IMR-90 (cell line): Measurements from ENCODE around the gene AFG1L. TPM values are rescaled to one million over a fixed set of nuclear protein-coding genes. Genes with fewer than 3 reads are reported as not detected.

Experiments
- ATAC-seq: fragments of 200-7000 bp; cut with Tn5 transposase; 2 replicates; pipeline ENCODE4 v1.9.1; 2020; ENCODE audit warnings: low read depth, mild to moderate bottlenecking, moderate library complexity
- BruUV-seq: library from RNA; stranded (reverse); fragments of 400-500 nt; replicated peaks from 2 replicates; lab custom pipeline; 2021; lab: Mats Ljungman, UMichigan
- CTCF ChIA-PET: fragments of 300-600 bp; formaldehyde crosslinking; extraction: SDS; loops from one replicate; lab custom pipeline; 2021; ENCODE audit warnings: antibody characterized with exemption; lab: Yijun Ruan, JAX
- POLR2A ChIA-PET: fragments of 300-600 bp; sonication (Branson Sonifier 250); formaldehyde crosslinking; loops from one replicate; lab custom pipeline; 2022; ENCODE audit warnings: antibody characterized with exemption; ENCODE audit not compliant: unreplicated experiment; lab: Charles Lee
- DNase-seq: peaks from one replicate; pipeline ENCODE4 v3.0.0; 2013
- H2AFZ ChIP-seq: replicated peaks from 2 replicates; pipeline ENCODE3; 2013; ENCODE audit warnings: low read length, mild to moderate bottlenecking; ENCODE audit not compliant: poor library complexity
- H2AK5ac ChIP-seq: 2 replicates; pipeline ENCODE4 v1.6.1; 2013; ENCODE audit warnings: low read depth, low read length, inconsistent platforms
- H2AK9ac ChIP-seq: replicated peaks from 2 replicates; pipeline ENCODE3; 2013; ENCODE audit warnings: mild to moderate bottlenecking, low read depth, low read length, moderate library complexity; ENCODE audit not compliant: poor library complexity
- H2BK120ac ChIP-seq: 2 replicates; pipeline ENCODE4 v1.6.1; 2013; ENCODE audit warnings: low read depth, low read length, inconsistent platforms
- H2BK15ac ChIP-seq: 3 replicates; pipeline ENCODE4 v1.6.1; 2013; ENCODE audit warnings: low read depth, low read length, inconsistent platforms
- H2BK20ac ChIP-seq: 2 replicates; pipeline ENCODE4 v1.6.1; 2013; ENCODE audit warnings: low read depth, mild to moderate bottlenecking, inconsistent platforms, low read length, moderate library complexity
- H2BK5ac ChIP-seq: 2 replicates; pipeline ENCODE4 v1.6.1; 2013; ENCODE audit warnings: mild to moderate bottlenecking, low read depth, low read length, inconsistent platforms; ENCODE audit not compliant: poor library complexity, severe bottlenecking
- H3K14ac ChIP-seq: replicated peaks from 2 replicates; pipeline ENCODE4 v1.6.1; 2013; ENCODE audit warnings: low read depth, low read length, inconsistent platforms
- H3K18ac ChIP-seq: 2 replicates; pipeline ENCODE4 v1.6.1; 2013; ENCODE audit warnings: low read depth, low read length, control low read depth
- H3K23ac ChIP-seq: 2 replicates; pipeline ENCODE4 v1.6.1; 2013; ENCODE audit warnings: low read depth, low read length, inconsistent platforms
- H3K27ac ChIP-seq: 2 replicates; pipeline ENCODE4 v1.5.1; 2013; ENCODE audit warnings: mild to moderate bottlenecking, control low read depth, low read length; ENCODE audit not compliant: insufficient read depth
- H3K27me3 ChIP-seq: 2 replicates; pipeline ENCODE4 v1.6.1; 2013; ENCODE audit warnings: low read length; ENCODE audit not compliant: control insufficient read depth, insufficient read depth
- H3K36me3 ChIP-seq: 2 replicates; pipeline ENCODE4 v1.6.1; 2013; ENCODE audit warnings: low read length, mixed read lengths; ENCODE audit not compliant: control insufficient read depth, insufficient read depth
- H3K4ac ChIP-seq: 2 replicates; pipeline ENCODE4 v1.6.1; 2013; ENCODE audit warnings: low read depth, low read length, inconsistent platforms
- H3K4me1 ChIP-seq: 2 replicates; pipeline ENCODE4 v1.6.1; 2013; ENCODE audit warnings: low read length, mixed read lengths; ENCODE audit not compliant: control insufficient read depth, insufficient read depth
- H3K4me2 ChIP-seq: 2 replicates; pipeline ENCODE4 v1.6.1; 2013; ENCODE audit warnings: low read depth, mild to moderate bottlenecking, control low read depth, low read length, moderate library complexity
- H3K4me3 ChIP-seq: 2 replicates; pipeline ENCODE4 v1.5.1; 2013; ENCODE audit warnings: low read depth, mild to moderate bottlenecking, control low read depth, low read length, moderate library complexity; ENCODE audit not compliant: insufficient read depth
- H3K56ac ChIP-seq: 2 replicates; pipeline ENCODE4 v1.6.1; 2013; ENCODE audit warnings: low read length, inconsistent platforms; ENCODE audit not compliant: insufficient read depth; ENCODE audit errors: extremely low read depth
- H3K79me1 ChIP-seq, 2 experiments: 2 replicates each; pipeline ENCODE4 v1.6.1; 2013; ENCODE audit warnings: low read length in 2 of 2, inconsistent platforms in 1 of 2, low read depth in 1 of 2
- H3K9ac ChIP-seq: 2 replicates; pipeline ENCODE4 v1.6.1; 2013; ENCODE audit warnings: low read depth, low read length, control low read depth
- H3K9me1 ChIP-seq: 2 replicates; pipeline ENCODE4 v1.6.1; 2013; ENCODE audit warnings: low read length, inconsistent platforms; ENCODE audit not compliant: insufficient read depth
- H3K9me3 ChIP-seq: 2 replicates; pipeline ENCODE4 v1.6.1; 2013; ENCODE audit warnings: low read length; ENCODE audit not compliant: control insufficient read depth, insufficient read depth
- H4K20me1 ChIP-seq: 2 replicates; pipeline ENCODE4 v1.6.1; 2013; ENCODE audit warnings: low read length, inconsistent platforms; ENCODE audit not compliant: insufficient read depth
- H4K5ac ChIP-seq: 2 replicates; pipeline ENCODE4 v1.6.1; 2013; ENCODE audit warnings: mild to moderate bottlenecking, low read depth, low read length, control low read depth
- H4K8ac ChIP-seq, 2 experiments: 2 replicates each; pipeline ENCODE4 v1.6.1; 2013; ENCODE audit warnings: low read depth in 2 of 2, low read length in 2 of 2, control low read depth in 1 of 2, inconsistent platforms in 1 of 2
- H4K91ac ChIP-seq: 2 replicates; pipeline ENCODE4 v1.6.1; 2013; ENCODE audit warnings: low read depth, low read length, inconsistent platforms; ENCODE audit not compliant: insufficient read depth
- BHLHE40 ChIP-seq: fragments of 150-350 bp; IDR thresholded peaks from 2 replicates; pipeline ENCODE4 v1.6.1; 2016; ENCODE audit warnings: mild to moderate bottlenecking, low read depth, low read length
- CEBPB ChIP-seq: IDR thresholded peaks from 2 replicates; pipeline ENCODE4 v1.6.1; 2012; ENCODE audit warnings: low read depth, low read length, improper control_type of control experiment
- CHD1 ChIP-seq: IDR thresholded peaks from 2 replicates; pipeline ENCODE4 v1.6.1; 2012; ENCODE audit warnings: low read depth, low read length, improper control_type of control experiment
- CTCF ChIP-seq: conservative IDR thresholded peaks from 2 replicates; pipeline ENCODE4 v1.5.1; 2012; ENCODE audit warnings: mild to moderate bottlenecking, low read depth, low read length, improper control_type of control experiment
- ELK1 ChIP-seq: fragments of 150-350 bp; IDR thresholded peaks from 2 replicates; pipeline ENCODE4 v1.6.1; 2016; ENCODE audit warnings: low read depth, mild to moderate bottlenecking, low read length, moderate library complexity, borderline replicate concordance
- FOS ChIP-seq: fragments of 150-350 bp; IDR thresholded peaks from 2 replicates; pipeline ENCODE4 v1.6.1; 2016; ENCODE audit warnings: low read depth, low read length
- MAFK ChIP-seq: IDR thresholded peaks from 2 replicates; pipeline ENCODE4 v1.6.1; 2012; ENCODE audit warnings: low read depth, low read length, improper control_type of control experiment
- MAZ ChIP-seq: IDR thresholded peaks from 2 replicates; pipeline ENCODE4 v1.6.1; 2012; ENCODE audit warnings: low read depth, mild to moderate bottlenecking, low read length, improper control_type of control experiment, moderate library complexity, borderline replicate concordance
- MXI1 ChIP-seq: IDR thresholded peaks from 2 replicates; pipeline ENCODE4 v1.6.1; 2012; ENCODE audit warnings: low read depth, mild to moderate bottlenecking, low read length, moderate library complexity, borderline replicate concordance
- NFE2L2 ChIP-seq: fragments of 150-350 bp; IDR thresholded peaks from 2 replicates; pipeline ENCODE4 v1.6.1; 2016; ENCODE audit warnings: low read depth, mild to moderate bottlenecking, low read length
- POLR2A ChIP-seq: IDR thresholded peaks from 2 replicates; pipeline ENCODE4 v1.6.1; 2012; ENCODE audit warnings: mild to moderate bottlenecking, low read depth, low read length
- RAD21 ChIP-seq: IDR thresholded peaks from 2 replicates; pipeline ENCODE4 v1.6.1; 2012; ENCODE audit warnings: low read length, improper control_type of control experiment
- RCOR1 ChIP-seq: IDR thresholded peaks from 2 replicates; pipeline ENCODE4 v1.6.1; 2012; ENCODE audit warnings: mild to moderate bottlenecking, low read length, improper control_type of control experiment; ENCODE audit not compliant: insufficient replicate concordance
- RFX5 ChIP-seq: IDR thresholded peaks from 2 replicates; pipeline ENCODE4 v1.8.0; 2012; ENCODE audit warnings: low read depth, mild to moderate bottlenecking, low read length, moderate library complexity
- SMC3 ChIP-seq: fragments of 150-350 bp; IDR thresholded peaks from 2 replicates; pipeline ENCODE4 v1.6.1; 2016; ENCODE audit warnings: low read depth, mild to moderate bottlenecking, antibody characterized with exemption, low read length, moderate library complexity
- USF2 ChIP-seq: fragments of 150-350 bp; IDR thresholded peaks from 2 replicates; pipeline ENCODE4 v1.6.1; 2017; ENCODE audit warnings: mild to moderate bottlenecking, antibody characterized with exemption, low read length, low read depth
- WGBS, 2 experiments: methylation state at CpG; one replicate each; pipeline versions ENCODE4 v1.1.5 to v1.1.7; 2013; ENCODE audit warnings: missing lambda C conversion rate in 2 of 2; ENCODE audit not compliant: insufficient read length in 1 of 2; ENCODE audit errors: extremely low coverage in 2 of 2; 5-methylcytosine and 5-hydroxymethylcytosine counted together
- dilution Hi-C: fragments of 300-500 bp; cut with HindIII; formaldehyde crosslinking; loops from one replicate; pipeline ENCODE4 v1.14.3; 2018; ENCODE audit warnings: low sequenced_read_pairs; ENCODE audit not compliant: unreplicated experiment
- in situ Hi-C: fragments of 300-500 bp; cut with MboI; formaldehyde crosslinking; loops from 3 replicates; pipeline ENCODE4 v1.14.3; 2019; ENCODE audit warnings: low sequenced_read_pairs, inconsistent platforms, mixed read lengths
- intact Hi-C: fragments of 100-400 bp; cut with micrococcal nuclease; formaldehyde crosslinking; loops from 2 replicates; pipeline ENCODE4 v1.10.0; 2022
- polyA plus RNA-seq, 3 experiments: library from polyadenylated mRNA; depleted of rRNA; stranded (reverse); fragments of >200 nt; gene quantifications; 2 replicates each; pipeline ENCODE4 v1.2.3, GENCODE V29; 2012; ENCODE audit warnings: low replicate concordance in 1 of 3
- total RNA-seq: library from RNA; depleted of rRNA; stranded (reverse); fragments of >200 nt; gene quantifications from 2 replicates; pipeline ENCODE4 v1.2.3, GENCODE V29; 2012

The AFG1L gene
- total and polyA plus RNA-seq, 2 of the 4 experiments (the other 2 are of a cell fraction) = 1.0 to 2.0 TPM

- no peak overlapping the region for H3K4ac ChIP-seq
- no peak for TF ChIP-seq RFX5
- TF ChIP-seq RCOR1 = no peak
- TF ChIP-seq MAFK = no peak
- no peak for TF ChIP-seq USF2
- no peak for TF ChIP-seq CEBPB
- TF ChIP-seq FOS = no peak
- no peak for TF ChIP-seq RAD21
- TF ChIP-seq POLR2A = no peak
- TF ChIP-seq CTCF = no peak
- no peak for TF ChIP-seq MAZ
- TF ChIP-seq ELK1 = no peak
- no peak for TF ChIP-seq NFE2L2
- no peak for TF ChIP-seq BHLHE40
- no peak for TF ChIP-seq SMC3
- no peak for TF ChIP-seq CHD1
- TF ChIP-seq MXI1 = no peak
Measured at GRCh38 chr6:108432792-108433191, 137.9 kb downstream of the AFG1L start.

More at GRCh38 chr6:108432792-108433191, 137.9 kb downstream of the AFG1L start:
- no peak overlapping the region for H3K18ac ChIP-seq
- H3K9ac ChIP-seq = no peak overlapping the region
- H3K23ac ChIP-seq = no peak overlapping the region
- intact Hi-C loops (no loop called here), in situ Hi-C loops (no loop called here), dilution Hi-C loops (no loop called here)
- no peak overlapping the region for H2BK5ac ChIP-seq
- H3K4me3 ChIP-seq = no peak overlapping the region
- no peak overlapping the region for H3K27ac ChIP-seq
- H4K91ac ChIP-seq = no peak overlapping the region
- no peak overlapping the region for H3K14ac ChIP-seq
- WGBS, 2 experiments = no CpG with 5 or more reads among the region's 3 CpGs
- H3K4me2 ChIP-seq = no peak overlapping the region
- no peak overlapping the region for H2BK20ac ChIP-seq
- no peak overlapping the region for H4K5ac ChIP-seq
- no peaks in the 10 kb centered on the region for H3K36me3 ChIP-seq
- H3K9me1 ChIP-seq = no peaks in the 10 kb centered on the region
- no peak overlapping the region for H2BK15ac ChIP-seq
- no peaks in the 10 kb centered on the region for H3K4me1 ChIP-seq
- H3K79me1 ChIP-seq = no peaks in the 10 kb centered on the region
- CTCF ChIA-PET = interaction anchor here (0.6 to 0.9 kb wide), 2 partner anchors 9 to 23 kb away, joined by 3 to 9 read pairs; no protein-coding TSS in a partner anchor
- no peak overlapping the region for H4K8ac ChIP-seq
- no peak overlapping the region for H2BK120ac ChIP-seq
- H4K20me1 ChIP-seq = no peaks in the 10 kb centered on the region
- H2AK9ac ChIP-seq = no peak overlapping the region
- H2AFZ ChIP-seq = no peak overlapping the region
- H3K56ac ChIP-seq = no peak overlapping the region
- DNase-seq (no peak), ATAC-seq (no peak)
- BruUV-seq = no TSS peak
- POLR2A ChIA-PET = no interaction called here
- H3K9me3 ChIP-seq = no peaks in the 10 kb centered on the region
- no peak overlapping the region for H2AK5ac ChIP-seq
- H3K27me3 ChIP-seq = no peaks in the 10 kb centered on the region
